HepG2 (cell line): ENCODE measurements around the gene GALR1. TPM values are rescaled to one million over a fixed set of nuclear protein-coding genes. Genes with fewer than 3 reads are reported as not detected.

Source experiments
- ATAC-seq: fragments of 200-7000 bp; cut with Tn5 transposase; 3 replicates; pipeline ENCODE4 v1.9.1; 2020; ENCODE audit warnings: mild to moderate bottlenecking, moderate library complexity
- BruUV-seq: library from RNA; stranded (reverse); fragments of 400-500 nt; replicated peaks from 2 replicates; lab custom pipeline; 2021; lab: Mats Ljungman, UMichigan
- CTCF ChIA-PET: fragments of 300-600 bp; formaldehyde crosslinking; extraction: SDS; loops from one replicate; lab custom pipeline; 2021; ENCODE audit warnings: low total read pairs, inconsistent platforms, low intra/inter-chr PET ratio; lab: Yijun Ruan, JAX
- POLR2A ChIA-PET: fragments of 350-600 bp; sonication (Branson Sonifier 250); formaldehyde crosslinking; loops from one replicate; lab custom pipeline; 2020; ENCODE audit warnings: antibody characterized with exemption, inconsistent platforms; lab: Yijun Ruan, JAX
- DNase-seq: peaks from one replicate; pipeline ENCODE4 v3.0.0-alpha.2; 2015; ENCODE audit warnings: low spot score
- FAIRE-seq: peaks from 3 replicates; lab custom pipeline; 2011; peaks lifted over from hg19 to GRCh38; lab: Jason Lieb, UNC
- H2AFZ ChIP-seq: one replicate; pipeline ENCODE4 v1.6.1; 2011; ENCODE audit warnings: low read length, inconsistent platforms
- H3K27ac ChIP-seq: fragments of 300-600 bp; 3 replicates; pipeline ENCODE4 v1.8.0; 2011; ENCODE audit warnings: mixed run types, mild to moderate bottlenecking, mixed read lengths, low read length, inconsistent platforms; ENCODE audit not compliant: insufficient read depth; ENCODE audit errors: extremely low read length
- H3K27me3 ChIP-seq, 2 experiments: fragments of 200-600 bp in 1 of 2; 2 replicates in 1 of 2; 3 replicates in 1 of 2; pipeline versions ENCODE4 v1.6.0 to v1.8.0; 2011; ENCODE audit warnings: low read length in 2 of 2, mild to moderate bottlenecking in 2 of 2, moderate library complexity in 2 of 2, inconsistent platforms in 1 of 2; ENCODE audit not compliant: insufficient read depth in 2 of 2, control insufficient read depth in 1 of 2
- H3K36me3 ChIP-seq, 2 experiments: fragments of 200-600 bp in 1 of 2; replicated peaks in 1 of 2; 2 replicates in 1 of 2; 3 replicates in 1 of 2; pipeline versions ENCODE4 v1.5.1 to v1.8.0; 2011; ENCODE audit warnings: low read length in 2 of 2, inconsistent platforms in 1 of 2; ENCODE audit not compliant: insufficient read depth in 2 of 2, control insufficient read depth in 1 of 2
- H3K4me1 ChIP-seq: 2 replicates; pipeline ENCODE4 v1.5.1; 2012; ENCODE audit warnings: low read length, inconsistent platforms; ENCODE audit not compliant: insufficient read depth
- H3K4me2 ChIP-seq: 2 replicates; pipeline ENCODE4 v1.6.0; 2011; ENCODE audit warnings: low read depth, low read length, inconsistent platforms
- H3K4me3 ChIP-seq, 3 experiments: fragments of 200-600 bp in 1 of 3; sonication (generic), shearing (Covaris generic) in 1 of 3; replicated peaks in 1 of 3; 2 replicates each; pipeline ENCODE4 v1.5.1; 2011 to 2016; ENCODE audit warnings: low read length in 3 of 3, inconsistent platforms in 2 of 3, low read depth in 2 of 3, mild to moderate bottlenecking in 2 of 3, control low read depth in 1 of 3, mixed read lengths in 1 of 3; ENCODE audit not compliant: insufficient read depth in 1 of 3
- H3K79me2 ChIP-seq: one replicate; pipeline ENCODE4 v1.6.1; 2011; ENCODE audit warnings: low read length, inconsistent platforms; ENCODE audit not compliant: insufficient read depth
- H3K9ac ChIP-seq: 2 replicates; pipeline ENCODE4 v1.6.0; 2011; ENCODE audit warnings: mild to moderate bottlenecking, low read depth, low read length, inconsistent platforms; ENCODE audit not compliant: insufficient read depth
- H3K9me3 ChIP-seq: 2 replicates; pipeline ENCODE4 v1.5.1; 2012; ENCODE audit warnings: mild to moderate bottlenecking, low read length
- H4K20me1 ChIP-seq: 2 replicates; pipeline ENCODE4 v1.6.0; 2011; ENCODE audit warnings: inconsistent platforms, mild to moderate bottlenecking, low read length, moderate library complexity; ENCODE audit not compliant: insufficient read depth
- AHR ChIP-seq: IDR thresholded peaks from 2 replicates; pipeline ENCODE4 v1.6.1; 2018; ENCODE audit warnings: missing genetic modification reagents, missing compliant biosample characterization
- AKNA ChIP-seq: sonication (generic); formaldehyde crosslinking; IDR thresholded peaks from 2 replicates; pipeline ENCODE4 v1.4.0; 2020; ENCODE audit warnings: missing genetic modification reagents, borderline replicate concordance
- MAFG ChIP-seq: sonication (generic); formaldehyde crosslinking; IDR thresholded peaks from 2 replicates; pipeline ENCODE4 v1.5.1; 2020; ENCODE audit warnings: mild to moderate bottlenecking, missing genetic modification reagents
- REL ChIP-seq: sonication (generic); formaldehyde crosslinking; conservative IDR thresholded peaks from 2 replicates; pipeline ENCODE4 v1.8.0; 2022; ENCODE audit warnings: mild to moderate bottlenecking, missing genetic modification reagents, moderate library complexity
- SMAD1 ChIP-seq: sonication (generic); formaldehyde crosslinking; IDR thresholded peaks from 2 replicates; pipeline ENCODE4 v1.4.0; 2020; ENCODE audit warnings: missing genetic modification reagents, low read depth, mild to moderate bottlenecking, borderline replicate concordance
- SUZ12 ChIP-seq: fragments of 150-350 bp; IDR thresholded peaks from 2 replicates; pipeline ENCODE4 v1.6.1; 2014; ENCODE audit warnings: low read depth, low read length
- ZNF7 ChIP-seq: IDR thresholded peaks from 2 replicates; pipeline ENCODE4 v1.6.1; 2016; ENCODE audit warnings: missing biosample characterization, missing genetic modification reagents
- ZSCAN22 ChIP-seq: sonication (generic); formaldehyde crosslinking; IDR thresholded peaks from 2 replicates; pipeline ENCODE4 v1.4.0; 2020; ENCODE audit warnings: mild to moderate bottlenecking, missing genetic modification reagents
- WGBS: methylation state at CpG from one replicate; pipeline ENCODE4 v1.1.6; 2017; ENCODE audit warnings: low lambda C conversion rate; 5-methylcytosine and 5-hydroxymethylcytosine counted together
- in situ Hi-C: cut with HindIII; loops from 2 replicates; pipeline ENCODE4 v1.10.0; 2017; ENCODE audit warnings: low pct_unique_long_range_greater_than_20kb; ENCODE audit not compliant: extremely low pct_ligation_motif_present
- intact Hi-C: fragments of 100-400 bp; cut with micrococcal nuclease; formaldehyde crosslinking; loops from one replicate; pipeline ENCODE4 v1.10.0; 2022; ENCODE audit not compliant: unreplicated experiment
- polyA plus RNA-seq, 8 experiments: library from polyadenylated mRNA; depleted of rRNA in 3 of 8; stranded (reverse) in 7 of 8; unstranded in 1 of 8; fragments of >200 nt; fragmentation: Illumina TruSeq in 4 of 8; extraction: Trizol in 4 of 8; gene quantifications; 2 replicates each; pipeline versions ENCODE4 v1.2.1 to v1.2.3, GENCODE V29; 2011 to 2016; ENCODE audit warnings: low read depth in 4 of 8, missing spikeins in 1 of 8, mixed read lengths in 1 of 8; ENCODE audit not compliant: insufficient read depth in 1 of 8
- total RNA-seq, 5 experiments: library from RNA; depleted of rRNA; stranded (reverse); fragments of >200 nt; fragmentation: Illumina TruSeq; extraction: Trizol; gene quantifications; 2 replicates each; pipeline ENCODE4 v1.2.3, GENCODE V29; 2016; ENCODE audit warnings: low read depth in 1 of 5
- TF ChIP-seq, protein P1 (sequence below): sonication (generic); formaldehyde crosslinking; IDR thresholded peaks from 2 replicates; pipeline ENCODE4 v1.8.0; 2022; ENCODE audit warnings: mild to moderate bottlenecking, missing genetic modification reagents
- TF ChIP-seq, protein P2 (sequence below): sonication (generic); formaldehyde crosslinking; IDR thresholded peaks from 2 replicates; pipeline ENCODE4 v1.8.1; 2023; ENCODE audit warnings: mild to moderate bottlenecking, inconsistent platforms, moderate library complexity, missing genetic modification reagents, borderline replicate concordance

Gene GALR1
- total and polyA plus RNA-seq, 2 of the 13 experiments (the other 11 are each of a cell fraction or from before 2014, with no cell fraction given): not detected

- no peaks in the 10 kb centered on the region for H3K4me1 ChIP-seq
- H3K27ac ChIP-seq: no peak overlapping the region
- in situ Hi-C loops (no loop called here), intact Hi-C loops (no loop called here)
- no peak for FAIRE-seq
- no peak overlapping the region for H3K9ac ChIP-seq
- no peak for TF ChIP-seq AKNA (CRISPR knock-in tag)
- TF ChIP-seq, protein P1, sequence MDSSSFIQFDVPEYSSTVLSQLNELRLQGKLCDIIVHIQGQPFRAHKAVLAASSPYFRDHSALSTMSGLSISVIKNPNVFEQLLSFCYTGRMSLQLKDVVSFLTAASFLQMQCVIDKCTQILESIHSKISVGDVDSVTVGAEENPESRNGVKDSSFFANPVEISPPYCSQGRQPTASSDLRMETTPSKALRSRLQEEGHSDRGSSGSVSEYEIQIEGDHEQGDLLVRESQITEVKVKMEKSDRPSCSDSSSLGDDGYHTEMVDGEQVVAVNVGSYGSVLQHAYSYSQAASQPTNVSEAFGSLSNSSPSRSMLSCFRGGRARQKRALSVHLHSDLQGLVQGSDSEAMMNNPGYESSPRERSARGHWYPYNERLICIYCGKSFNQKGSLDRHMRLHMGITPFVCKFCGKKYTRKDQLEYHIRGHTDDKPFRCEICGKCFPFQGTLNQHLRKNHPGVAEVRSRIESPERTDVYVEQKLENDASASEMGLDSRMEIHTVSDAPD: no peak
- no peak for TF ChIP-seq AHR
- TF ChIP-seq REL (CRISPR knock-in tag): no peak
- TF ChIP-seq ZSCAN22 (CRISPR knock-in tag): no peak
- no peak for TF ChIP-seq SUZ12
- no peak for TF ChIP-seq ZNF7 (CRISPR knock-in tag)
- no peak for TF ChIP-seq MAFG (CRISPR knock-in tag)
- TF ChIP-seq SMAD1 (CRISPR knock-in tag): no peak
- TF ChIP-seq, protein P2, sequence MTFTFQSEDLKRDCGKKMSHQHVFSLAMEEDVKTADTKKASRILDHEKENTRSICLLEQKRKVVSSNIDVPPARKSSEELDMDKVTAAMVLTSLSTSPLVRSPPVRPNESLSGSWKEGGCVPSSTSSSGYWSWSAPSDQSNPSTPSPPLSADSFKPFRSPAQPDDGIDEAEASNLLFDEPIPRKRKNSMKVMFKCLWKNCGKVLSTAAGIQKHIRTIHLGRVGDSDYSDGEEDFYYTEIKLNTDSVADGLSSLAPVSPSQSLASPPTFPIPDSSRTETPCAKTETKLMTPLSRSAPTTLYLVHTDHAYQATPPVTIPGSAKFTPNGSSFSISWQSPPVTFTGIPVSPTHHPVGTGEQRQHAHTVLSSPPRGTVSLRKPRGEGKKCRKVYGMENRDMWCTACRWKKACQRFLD (CRISPR knock-in tag): no peak
- H3K9me3 ChIP-seq: no peaks in the 10 kb centered on the region
- WGBS: 14% methylated on average over 3 of the region's 3 CpGs
- H3K79me2 ChIP-seq: no peaks in the 10 kb centered on the region
- H2AFZ ChIP-seq: no peak overlapping the region
- BruUV-seq: no TSS peak
- no peak for ATAC-seq
- H3K36me3 ChIP-seq: no peaks in the 10 kb centered on the region
- CTCF ChIA-PET: no interaction called here
- H3K27me3 ChIP-seq: no peaks in the 10 kb centered on the region
- DNase-seq: no peak
- no peak overlapping the region for H3K4me3 ChIP-seq
- POLR2A ChIA-PET: no interaction called here
- no peak overlapping the region for H3K4me2 ChIP-seq
- H4K20me1 ChIP-seq: no peaks in the 10 kb centered on the region
Observed at GRCh38 chr18:77220726-77221125, 28.9 kb upstream of the GALR1 start.
